Measurements from ENCODE around the gene ANXA3. TPM values are rescaled to one million over a fixed set of nuclear protein-coding genes. Genes with fewer than 3 reads are reported as not detected.

Gene ANXA3
- total RNA-seq, 4 donors from 2014 or later: 14.2 to 49.6 (median 30.4) TPM

DNA sequence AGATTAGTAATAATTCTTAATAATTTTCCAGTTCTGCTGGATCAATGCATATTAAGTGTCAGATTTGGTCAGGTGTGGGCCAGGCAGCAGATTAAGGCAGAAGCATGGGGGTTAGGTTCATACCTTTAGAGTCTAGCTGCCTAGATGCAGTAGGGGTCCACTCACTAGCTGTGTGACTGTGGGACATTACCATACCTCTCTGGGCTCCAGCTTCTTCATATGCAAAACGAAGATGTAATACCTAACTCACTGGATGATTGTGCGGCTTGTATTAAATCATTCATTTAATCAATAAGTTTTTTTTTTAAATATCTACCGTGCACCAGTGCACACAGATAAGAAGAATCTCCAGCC is 1.4 kb downstream of the ANXA3 start:
- Histone ChIP-seq H3K4me1 (peaks cover 0 to 13% (median 5%) of the 10 kb centered on the region in 4 donors), H3K27ac (peak overlapping the region in 3 of 4 donors; percentile 76 to 84 (median 77)), H3K9me3 (no peaks in the 10 kb centered on the region), H3K4me3 (no peak overlapping the region), H3K27me3 (peaks cover 3% of the 10 kb centered on the region), H3K36me3 (no peaks in the 10 kb centered on the region)
- WGBS, 2 donors (ENCODE audit: low coverage in 1 of 2): 82 to 83% methylated on average over 3 of the region's 3 CpGs
- intact Hi-C loops (cut with DNase I; ENCODE audit: low total_unique reads): no loop called here
- in situ Hi-C loops (cut with MboI; ENCODE audit: low pct_ligation_motif_present in 1 of 4, low pct_unique_long_range_greater_than_20kb in 1 of 4, low sequenced_read_pairs in 3 of 4): no loop called here
- DNase-seq: no peak
- no peak for TF ChIP-seq POLR2A (IDR thresholded peaks at IDR 0.05)
- TF ChIP-seq EP300 (IDR thresholded peaks at IDR 0.05; ENCODE audit: low read depth): no peak
- TF ChIP-seq POLR2AphosphoS5 (IDR thresholded peaks at IDR 0.05): no peak
- TF ChIP-seq, protein P1, sequence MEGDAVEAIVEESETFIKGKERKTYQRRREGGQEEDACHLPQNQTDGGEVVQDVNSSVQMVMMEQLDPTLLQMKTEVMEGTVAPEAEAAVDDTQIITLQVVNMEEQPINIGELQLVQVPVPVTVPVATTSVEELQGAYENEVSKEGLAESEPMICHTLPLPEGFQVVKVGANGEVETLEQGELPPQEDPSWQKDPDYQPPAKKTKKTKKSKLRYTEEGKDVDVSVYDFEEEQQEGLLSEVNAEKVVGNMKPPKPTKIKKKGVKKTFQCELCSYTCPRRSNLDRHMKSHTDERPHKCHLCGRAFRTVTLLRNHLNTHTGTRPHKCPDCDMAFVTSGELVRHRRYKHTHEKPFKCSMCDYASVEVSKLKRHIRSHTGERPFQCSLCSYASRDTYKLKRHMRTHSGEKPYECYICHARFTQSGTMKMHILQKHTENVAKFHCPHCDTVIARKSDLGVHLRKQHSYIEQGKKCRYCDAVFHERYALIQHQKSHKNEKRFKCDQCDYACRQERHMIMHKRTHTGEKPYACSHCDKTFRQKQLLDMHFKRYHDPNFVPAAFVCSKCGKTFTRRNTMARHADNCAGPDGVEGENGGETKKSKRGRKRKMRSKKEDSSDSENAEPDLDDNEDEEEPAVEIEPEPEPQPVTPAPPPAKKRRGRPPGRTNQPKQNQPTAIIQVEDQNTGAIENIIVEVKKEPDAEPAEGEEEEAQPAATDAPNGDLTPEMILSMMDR (IDR thresholded peaks at IDR 0.05): no peak

DNA sequence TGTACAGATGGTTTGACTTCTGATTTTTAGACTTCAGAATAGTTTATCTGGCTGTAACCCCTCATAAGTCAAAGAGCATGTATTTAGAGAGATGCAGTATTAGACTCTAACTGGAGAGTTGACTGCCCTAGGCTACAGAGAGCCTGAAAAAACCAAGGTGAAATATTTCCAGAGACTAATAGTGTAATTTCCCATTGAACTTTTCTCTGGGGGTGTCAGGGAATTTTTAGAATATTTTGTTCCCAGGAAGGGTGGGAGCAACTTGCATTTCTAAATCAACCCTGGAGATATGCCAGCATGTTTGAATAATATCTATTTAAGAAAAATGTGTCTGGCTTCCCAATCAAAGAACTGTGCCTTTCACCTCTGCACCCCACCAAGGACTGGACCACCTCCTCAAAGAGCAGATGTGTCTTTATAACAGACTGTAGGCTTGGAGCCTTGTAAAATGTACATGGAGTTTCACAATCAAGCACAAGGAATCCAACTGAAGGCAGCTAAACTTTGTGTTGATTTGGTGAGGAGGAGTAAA is 2.0 kb downstream of the ANXA3 start:
- H3K4me1 ChIP-seq: peaks cover 0 to 13% (median 5%) of the 10 kb centered on the region in 4 donors
- H3K27me3 ChIP-seq: peaks cover 3% of the 10 kb centered on the region
- no peak overlapping the region for H3K4me3 ChIP-seq
- H3K27ac ChIP-seq: no peak overlapping the region
- intact Hi-C loops (cut with DNase I; ENCODE audit: low total_unique reads): no loop called here
- TF ChIP-seq POLR2A (IDR thresholded peaks at IDR 0.05): no peak
- no peak for TF ChIP-seq EP300 (IDR thresholded peaks at IDR 0.05; ENCODE audit: low read depth)
- no peak for TF ChIP-seq POLR2AphosphoS5 (IDR thresholded peaks at IDR 0.05)
- TF ChIP-seq, protein P1 (IDR thresholded peaks at IDR 0.05): no peak
- H3K36me3 ChIP-seq: no peaks in the 10 kb centered on the region
- no peaks in the 10 kb centered on the region for H3K9me3 ChIP-seq
- in situ Hi-C loops (cut with MboI; ENCODE audit: low pct_ligation_motif_present in 1 of 4, low pct_unique_long_range_greater_than_20kb in 1 of 4, low sequenced_read_pairs in 3 of 4): no loop called here
- DNase-seq: no peak

DNA sequence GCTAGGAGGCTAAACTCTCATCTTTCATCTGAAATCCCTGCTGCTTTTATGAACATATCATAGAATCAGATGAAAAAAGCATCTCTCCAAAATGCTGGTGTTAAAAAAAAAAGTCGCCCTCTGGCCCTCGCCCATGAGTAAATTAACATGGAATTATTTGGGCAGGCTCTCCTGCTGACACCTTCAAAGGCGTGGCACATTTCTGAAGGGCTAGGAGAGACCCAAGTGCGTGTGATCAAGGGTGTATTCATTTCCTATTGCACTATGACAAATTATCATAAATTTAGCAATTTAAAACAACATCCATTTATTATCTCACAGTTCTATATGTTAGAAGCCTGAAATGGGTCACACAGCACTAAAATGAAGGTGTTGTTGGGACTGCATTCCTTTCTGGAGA is 5.1 kb downstream of the ANXA3 start:
- H3K4me3 ChIP-seq: no peak overlapping the region
- no peak overlapping the region for H3K27ac ChIP-seq
- 82 to 84% methylated on average over 4 of the region's 4 CpGs for WGBS, 2 donors (ENCODE audit: low coverage in 1 of 2)
- no peaks in the 10 kb centered on the region for H3K9me3 ChIP-seq
- TF ChIP-seq POLR2AphosphoS5 (IDR thresholded peaks at IDR 0.05): no peak
- TF ChIP-seq, protein P1 (IDR thresholded peaks at IDR 0.05): no peak
- no peak for TF ChIP-seq EP300 (IDR thresholded peaks at IDR 0.05; ENCODE audit: low read depth)
- no peak for TF ChIP-seq POLR2A (IDR thresholded peaks at IDR 0.05)
- H3K27me3 ChIP-seq: no peaks in the 10 kb centered on the region
- no peaks in the 10 kb centered on the region for H3K36me3 ChIP-seq
- peaks cover 0 to 16% (median 7%) of the 10 kb centered on the region in 4 donors for H3K4me1 ChIP-seq
- in situ Hi-C loops (cut with MboI; ENCODE audit: low pct_ligation_motif_present in 1 of 4, low pct_unique_long_range_greater_than_20kb in 1 of 4, low sequenced_read_pairs in 3 of 4): no loop called here
- intact Hi-C loops (cut with DNase I; ENCODE audit: low total_unique reads): no loop called here
- no peak for DNase-seq

DNA sequence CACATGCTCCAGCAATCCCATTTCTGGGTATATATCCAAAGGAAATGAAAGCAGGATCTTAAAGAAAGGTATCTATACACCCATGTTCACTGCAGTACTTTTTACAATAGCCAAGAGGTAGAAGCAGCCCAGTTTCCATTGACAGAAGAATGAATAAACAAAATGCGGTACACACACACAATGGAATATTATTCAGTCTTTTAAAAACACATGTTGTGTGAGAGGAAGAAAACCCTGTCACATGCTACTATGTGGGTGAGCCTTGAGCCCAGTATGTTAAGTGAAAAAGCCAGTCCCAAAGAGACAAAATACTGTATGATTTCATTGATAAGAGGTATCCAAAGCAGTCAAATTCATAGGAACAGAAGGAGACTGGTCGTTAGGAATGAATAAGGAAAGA is 6.3 kb downstream of the ANXA3 start:
- no peak overlapping the region for H3K4me3 ChIP-seq
- H3K27ac ChIP-seq: no peak overlapping the region
- no peaks in the 10 kb centered on the region for H3K9me3 ChIP-seq
- no peak for DNase-seq
- no peaks in the 10 kb centered on the region for H3K27me3 ChIP-seq
- H3K36me3 ChIP-seq: no peaks in the 10 kb centered on the region
- H3K4me1 ChIP-seq: peaks cover 0 to 16% (median 4%) of the 10 kb centered on the region in 4 donors
- intact Hi-C loops (cut with DNase I; ENCODE audit: low total_unique reads) (no loop called here), in situ Hi-C loops (cut with MboI; ENCODE audit: low pct_ligation_motif_present in 1 of 4, low pct_unique_long_range_greater_than_20kb in 1 of 4, low sequenced_read_pairs in 3 of 4) (no loop called here)
- WGBS, 2 donors (ENCODE audit: low coverage in 1 of 2): 46 to 55% methylated on average over 2 of the region's 2 CpGs
- TF ChIP-seq POLR2AphosphoS5 (IDR thresholded peaks at IDR 0.05) (no peak), EP300 (IDR thresholded peaks at IDR 0.05; ENCODE audit: low read depth) (no peak), POLR2A (IDR thresholded peaks at IDR 0.05) (no peak)
- TF ChIP-seq, protein P1 (IDR thresholded peaks at IDR 0.05): no peak

Data from transverse colon (tissue), 4 donors.